Mucosa of rectum (tissue), 2 donors: ENCODE data around the gene CPSF3.

Experiments
- H3K27ac ChIP-seq, 2 donors: one replicate each; pipeline ENCODE4 v1.7.0; 2013; ENCODE audit warnings: inconsistent platforms in 2 of 2, low read depth in 2 of 2, low read length in 2 of 2
- H3K27me3 ChIP-seq, 2 donors: one replicate each; pipeline ENCODE4 v1.7.0; 2013; ENCODE audit warnings: low read length in 2 of 2; ENCODE audit not compliant: control insufficient read depth in 2 of 2, insufficient read depth in 2 of 2
- H3K36me3 ChIP-seq, 2 donors: one replicate each; pipeline ENCODE4 v1.7.0; 2013; ENCODE audit warnings: low read length in 2 of 2; ENCODE audit not compliant: control insufficient read depth in 2 of 2, insufficient read depth in 2 of 2
- H3K4me1 ChIP-seq, 2 donors: one replicate each; pipeline ENCODE4 v1.7.0; 2013; ENCODE audit warnings: low read length in 2 of 2, mild to moderate bottlenecking in 1 of 2; ENCODE audit not compliant: control insufficient read depth in 2 of 2, insufficient read depth in 2 of 2
- H3K4me3 ChIP-seq, 2 donors: one replicate each; pipeline ENCODE4 v1.7.0; 2013; ENCODE audit warnings: low read length in 2 of 2
- H3K9ac ChIP-seq, 2 donors: one replicate each; pipeline ENCODE4 v1.7.0; 2013; ENCODE audit warnings: low read length in 2 of 2, low read depth in 1 of 2, mild to moderate bottlenecking in 1 of 2
- H3K9me3 ChIP-seq, 2 donors: one replicate each; pipeline ENCODE4 v1.7.0; 2013; ENCODE audit warnings: low read length in 2 of 2; ENCODE audit not compliant: control insufficient read depth in 2 of 2
- donor health status: healthy.
- donor health status: Normal muscosa, but diverticular disease.

CPSF3 gene

GRCh38 chr2:9406529-9407362 lies 16.7 kb upstream of the CPSF3 start:
- Histone ChIP-seq H3K27me3 (no peaks in the 10 kb centered on the region), H3K4me3 (no peak overlapping the region), H3K36me3 (peaks cover 23 to 38% of the 10 kb centered on the region in 2 donors), H3K4me1 (no peaks in the 10 kb centered on the region), H3K27ac (no peak overlapping the region), H3K9me3 (no peaks in the 10 kb centered on the region), H3K9ac (no peak overlapping the region)

- Histone ChIP-seq H3K9me3 (no peaks in the 10 kb centered on the region), H3K27me3 (no peaks in the 10 kb centered on the region), H3K4me1 (no peaks in the 10 kb centered on the region), H3K36me3 (peaks cover 23 to 34% of the 10 kb centered on the region in 2 donors), H3K27ac (no peak overlapping the region), H3K4me3 (no peak overlapping the region), H3K9ac (no peak overlapping the region)
These were observed 16.1 kb upstream of the CPSF3 start for GRCh38 chr2:9407363-9407811.

GRCh38 chr2:9408641-9409151 lies 14.8 kb upstream of the CPSF3 start:
- H3K4me1 ChIP-seq: no peaks in the 10 kb centered on the region
- no peak overlapping the region for H3K27ac ChIP-seq
- H3K27me3 ChIP-seq: no peaks in the 10 kb centered on the region
- H3K36me3 ChIP-seq: peaks cover 19 to 30% of the 10 kb centered on the region in 2 donors
- no peak overlapping the region for H3K4me3 ChIP-seq
- no peaks in the 10 kb centered on the region for H3K9me3 ChIP-seq
- H3K9ac ChIP-seq: no peak overlapping the region

DNA sequence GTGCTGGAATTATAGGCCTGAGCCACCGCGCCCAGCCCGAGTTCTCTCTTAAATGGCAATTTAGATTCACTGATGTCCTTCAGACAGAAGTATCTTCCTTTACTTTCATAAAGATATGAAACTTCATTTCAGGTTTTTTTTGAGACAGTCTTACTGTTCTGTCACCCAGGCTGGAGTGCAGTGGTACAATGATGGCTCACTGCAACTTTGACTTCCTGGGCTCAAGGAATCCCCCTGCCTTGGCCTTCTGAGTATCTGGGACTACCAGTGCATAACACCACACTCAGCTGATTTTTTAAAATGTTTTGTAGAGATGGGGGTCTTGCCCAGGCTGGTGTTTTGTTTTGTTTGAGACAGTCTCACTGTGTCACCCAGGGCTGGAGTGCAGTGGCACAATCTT lies 13.3 kb upstream of the CPSF3 start:
- peaks cover 19 to 26% of the 10 kb centered on the region in 2 donors for H3K36me3 ChIP-seq
- no peak overlapping the region for H3K9ac ChIP-seq
- H3K4me1 ChIP-seq: no peaks in the 10 kb centered on the region
- H3K4me3 ChIP-seq: no peak overlapping the region
- H3K27me3 ChIP-seq: no peaks in the 10 kb centered on the region
- no peak overlapping the region for H3K27ac ChIP-seq
- H3K9me3 ChIP-seq: no peaks in the 10 kb centered on the region

DNA sequence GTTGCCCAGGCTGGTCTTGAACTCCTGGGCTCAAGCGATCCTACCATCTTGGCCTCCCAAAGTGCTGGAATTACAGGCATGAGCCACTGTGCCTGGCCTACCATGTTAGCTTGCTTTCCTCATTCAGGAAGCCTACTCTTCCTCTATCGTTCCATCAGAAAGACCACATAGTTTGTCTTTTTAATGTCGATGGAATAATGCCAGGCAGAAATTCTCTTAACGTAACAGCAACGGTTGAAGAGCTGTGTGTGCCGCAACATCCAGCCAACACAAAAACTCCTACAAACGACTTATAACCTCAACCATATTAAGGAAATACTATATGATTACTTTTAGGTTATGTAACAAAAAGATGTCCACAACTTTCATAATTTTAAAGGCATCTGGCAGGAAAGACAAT lies 10.7 kb upstream of the CPSF3 start:
- no peaks in the 10 kb centered on the region for H3K4me1 ChIP-seq
- no peak overlapping the region for H3K9ac ChIP-seq
- peaks cover 9 to 15% of the 10 kb centered on the region in 2 donors for H3K36me3 ChIP-seq
- H3K4me3 ChIP-seq: no peak overlapping the region
- no peak overlapping the region for H3K27ac ChIP-seq
- no peaks in the 10 kb centered on the region for H3K9me3 ChIP-seq
- no peaks in the 10 kb centered on the region for H3K27me3 ChIP-seq

DNA sequence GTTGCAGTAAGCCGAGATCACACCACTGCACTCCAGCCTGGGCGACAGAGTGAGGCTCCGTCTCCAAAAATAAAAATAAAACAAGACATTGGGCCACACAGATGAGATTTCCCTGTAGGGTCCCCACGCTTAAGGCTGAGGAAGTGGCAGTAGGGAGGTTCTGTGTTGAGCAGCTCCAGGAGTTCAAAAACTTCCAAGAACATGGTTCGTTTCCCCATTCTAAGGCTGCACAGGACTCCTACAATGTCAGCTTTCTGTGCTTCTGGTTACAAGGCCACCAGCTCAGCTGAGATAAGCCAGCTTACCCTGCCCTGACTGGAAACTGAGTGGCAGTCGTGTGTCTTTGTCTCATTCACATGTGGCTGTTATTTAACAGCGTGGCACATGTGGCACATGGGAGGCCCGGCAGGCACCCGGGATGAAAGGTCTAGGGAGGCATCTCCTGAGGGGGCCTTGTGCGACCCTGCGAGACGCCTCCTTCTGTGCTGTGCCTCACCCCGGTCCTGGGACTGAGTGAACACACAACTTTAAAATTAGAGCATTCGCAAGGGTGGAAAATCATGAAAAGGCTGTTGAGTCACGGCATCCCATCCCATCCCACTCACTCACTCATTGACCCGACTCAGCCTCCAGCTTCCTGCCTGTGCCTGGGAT lies 7.8 kb upstream of the CPSF3 start:
- H3K9me3 ChIP-seq: no peaks in the 10 kb centered on the region
- H3K9ac ChIP-seq: no peak overlapping the region
- H3K4me3 ChIP-seq: no peak overlapping the region
- no peaks in the 10 kb centered on the region for H3K4me1 ChIP-seq
- no peaks in the 10 kb centered on the region for H3K27me3 ChIP-seq
- H3K36me3 ChIP-seq: peaks cover 8 to 14% of the 10 kb centered on the region in 2 donors
- H3K27ac ChIP-seq: no peak overlapping the region

GRCh38 chr2:9416267-9416961 lies 7.0 kb upstream of the CPSF3 start:
- Histone ChIP-seq H3K4me3 (no peak overlapping the region), H3K27ac (no peak overlapping the region), H3K9ac (no peak overlapping the region), H3K9me3 (no peaks in the 10 kb centered on the region), H3K4me1 (no peaks in the 10 kb centered on the region), H3K36me3 (peaks cover 8 to 11% of the 10 kb centered on the region in 2 donors), H3K27me3 (no peaks in the 10 kb centered on the region)

- H3K9me3 ChIP-seq: no peaks in the 10 kb centered on the region
- H3K4me1 ChIP-seq: peaks cover 2 to 3% of the 10 kb centered on the region in 2 donors
- H3K36me3 ChIP-seq: peaks cover 7 to 11% of the 10 kb centered on the region in 2 donors
- H3K9ac ChIP-seq: no peak overlapping the region
- no peak overlapping the region for H3K27ac ChIP-seq
- H3K27me3 ChIP-seq: no peaks in the 10 kb centered on the region
- no peak overlapping the region for H3K4me3 ChIP-seq
These were observed 6.5 kb upstream of the CPSF3 start for GRCh38 chr2:9416962-9417316.

DNA sequence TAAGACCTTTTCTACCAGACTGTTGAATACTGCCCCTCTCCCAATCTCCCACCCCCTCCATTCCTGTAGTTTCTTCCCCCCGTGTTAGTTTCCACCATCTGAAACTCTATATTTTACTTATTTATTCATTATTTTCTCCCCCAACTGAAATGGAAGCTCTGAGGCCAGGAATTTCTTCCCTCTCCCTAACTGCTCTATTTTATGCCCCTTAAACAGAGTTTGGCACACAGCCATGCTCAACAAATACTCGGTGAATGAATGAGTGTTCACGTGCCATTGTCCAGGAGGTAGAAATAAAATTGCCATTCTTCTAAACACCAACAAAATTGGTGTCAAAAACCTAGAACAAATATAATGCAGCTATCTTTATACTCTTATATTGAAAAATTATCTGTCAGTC lies 5.7 kb upstream of the CPSF3 start:
- H3K27ac ChIP-seq: no peak overlapping the region
- no peaks in the 10 kb centered on the region for H3K27me3 ChIP-seq
- H3K4me1 ChIP-seq: peaks cover 3 to 8% of the 10 kb centered on the region in 2 donors
- no peaks in the 10 kb centered on the region for H3K9me3 ChIP-seq
- H3K36me3 ChIP-seq: peaks cover 5 to 7% of the 10 kb centered on the region in 2 donors
- no peak overlapping the region for H3K4me3 ChIP-seq
- no peak overlapping the region for H3K9ac ChIP-seq

DNA sequence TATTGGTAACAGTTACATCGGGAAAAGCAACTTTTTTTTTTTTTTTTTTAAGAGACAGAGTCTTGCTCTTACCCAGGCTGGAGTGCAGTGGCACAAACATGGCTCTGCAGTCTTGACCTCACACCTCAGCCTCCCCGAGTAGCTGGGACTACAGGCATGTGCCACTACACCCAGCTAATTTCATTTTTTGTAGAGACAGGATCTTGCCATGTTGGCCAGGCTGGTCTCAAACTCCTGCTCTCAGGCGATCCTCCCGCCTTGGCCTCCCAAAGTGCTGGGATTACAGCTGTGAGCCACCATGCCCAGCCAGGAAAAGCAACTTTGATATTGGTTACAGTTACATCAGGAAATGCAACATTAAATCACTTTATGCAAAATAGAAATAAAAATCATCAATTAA lies 4.7 kb upstream of the CPSF3 start:
- no peak overlapping the region for H3K27ac ChIP-seq
- H3K27me3 ChIP-seq: no peaks in the 10 kb centered on the region
- no peaks in the 10 kb centered on the region for H3K9me3 ChIP-seq
- H3K4me3 ChIP-seq: no peak overlapping the region
- peaks cover 5 to 6% of the 10 kb centered on the region in 2 donors for H3K36me3 ChIP-seq
- peaks cover 3 to 8% of the 10 kb centered on the region in 2 donors for H3K4me1 ChIP-seq
- H3K9ac ChIP-seq: no peak overlapping the region
